MM.1S (cell line): ENCODE results near the gene PHAF1.

ENCODE experiments used
- CTCF ChIP-seq: fragments of 300-600 bp; sonication (generic); IDR thresholded peaks from 2 replicates; pipeline ENCODE4 v1.5.1; 2016; ENCODE audit warnings: antibody characterized with exemption, low read length, mixed read lengths
- EZH2phosphoT487 ChIP-seq: fragments of 300-600 bp; sonication (generic); IDR thresholded peaks from 2 replicates; pipeline ENCODE4 v1.6.1; 2018; ENCODE audit warnings: antibody characterized with exemption, low read length

GRCh38 chr16:67170168-67170948, 60.6 kb downstream of the PHAF1 start, which contains the start of gene NOL3:
- no peak for TF ChIP-seq CTCF
- TF ChIP-seq EZH2phosphoT487, result no peak
